Esophagus muscularis mucosa (tissue), 3 donors: ENCODE data around the gene PTP4A1.
"Not testable (repeated sequence)": the region's sequence is repeated elsewhere in the genome, so short reads cannot be mapped to it uniquely, and the experiment has no call there.

Experiments used
- CTCF ChIP-seq, 3 experiments: fragments of 200-600 bp in 2 of 3; fragments of 450-650 bp in 1 of 3; sonication (generic) in 2 of 3; IDR thresholded peaks; one replicate each; pipeline ENCODE4 v1.5.1; 2017 to 2019; ENCODE audit warnings: antibody characterized with exemption in 3 of 3, mild to moderate bottlenecking in 2 of 3, moderate library complexity in 1 of 3
- POLR2A ChIP-seq: fragments of 450-650 bp; IDR thresholded peaks from one replicate; pipeline ENCODE4 v1.6.1; 2017; ENCODE audit warnings: antibody characterized with exemption, moderate library complexity, mild to moderate bottlenecking, low read depth
- POLR2AphosphoS5 ChIP-seq, 2 donors: sonication (generic); formaldehyde crosslinking; IDR thresholded peaks; one replicate each; pipeline ENCODE4 v1.6.1; 2017; ENCODE audit warnings: antibody characterized with exemption in 2 of 2

- TF ChIP-seq POLR2AphosphoS5 (IDR thresholded peaks at IDR 0.05); POLR2A; CTCF (IDR thresholded peaks at IDR 0.05): not testable (repeated sequence)
Measured at GRCh38 chr6:63522911-63523287, 49.4 kb upstream of the PTP4A1 start.
